ENCODE results near the gene VPS37C. TPM values are rescaled to one million over a fixed set of nuclear protein-coding genes. Genes with fewer than 3 reads are reported as not detected.

VPS37C gene
- total RNA-seq, 1 donor, result 15.5 TPM

DNA sequence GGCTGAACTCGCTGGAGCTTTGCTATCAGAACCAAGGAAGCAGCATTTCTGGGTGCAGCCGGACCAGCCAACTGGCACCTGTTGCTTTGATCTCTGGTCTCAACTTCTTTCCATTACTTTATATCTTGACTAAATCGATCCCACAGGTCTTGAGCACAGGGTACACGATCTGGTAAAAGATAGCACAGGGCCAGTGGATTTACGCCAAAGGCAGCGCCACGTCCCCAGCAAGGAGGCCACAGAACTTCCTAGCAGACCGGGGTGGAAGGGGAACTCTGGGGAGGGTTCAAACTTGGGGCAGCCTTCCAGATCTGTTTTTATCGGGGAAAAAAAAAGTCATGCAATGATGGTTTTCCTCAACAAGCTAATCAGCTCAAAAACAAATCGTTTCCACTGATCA is 14.0 kb downstream of the VPS37C start:
- H3K4me3 ChIP-seq (ENCODE audit: low read depth, low read length), result no peak overlapping the region
- TF ChIP-seq, protein P1, sequence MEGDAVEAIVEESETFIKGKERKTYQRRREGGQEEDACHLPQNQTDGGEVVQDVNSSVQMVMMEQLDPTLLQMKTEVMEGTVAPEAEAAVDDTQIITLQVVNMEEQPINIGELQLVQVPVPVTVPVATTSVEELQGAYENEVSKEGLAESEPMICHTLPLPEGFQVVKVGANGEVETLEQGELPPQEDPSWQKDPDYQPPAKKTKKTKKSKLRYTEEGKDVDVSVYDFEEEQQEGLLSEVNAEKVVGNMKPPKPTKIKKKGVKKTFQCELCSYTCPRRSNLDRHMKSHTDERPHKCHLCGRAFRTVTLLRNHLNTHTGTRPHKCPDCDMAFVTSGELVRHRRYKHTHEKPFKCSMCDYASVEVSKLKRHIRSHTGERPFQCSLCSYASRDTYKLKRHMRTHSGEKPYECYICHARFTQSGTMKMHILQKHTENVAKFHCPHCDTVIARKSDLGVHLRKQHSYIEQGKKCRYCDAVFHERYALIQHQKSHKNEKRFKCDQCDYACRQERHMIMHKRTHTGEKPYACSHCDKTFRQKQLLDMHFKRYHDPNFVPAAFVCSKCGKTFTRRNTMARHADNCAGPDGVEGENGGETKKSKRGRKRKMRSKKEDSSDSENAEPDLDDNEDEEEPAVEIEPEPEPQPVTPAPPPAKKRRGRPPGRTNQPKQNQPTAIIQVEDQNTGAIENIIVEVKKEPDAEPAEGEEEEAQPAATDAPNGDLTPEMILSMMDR (IDR thresholded peaks at IDR 0.05; ENCODE audit: insufficient read depth, low read depth, low read length), result no peak
- no peak for DNase-seq (ENCODE audit: low read depth)

DNA sequence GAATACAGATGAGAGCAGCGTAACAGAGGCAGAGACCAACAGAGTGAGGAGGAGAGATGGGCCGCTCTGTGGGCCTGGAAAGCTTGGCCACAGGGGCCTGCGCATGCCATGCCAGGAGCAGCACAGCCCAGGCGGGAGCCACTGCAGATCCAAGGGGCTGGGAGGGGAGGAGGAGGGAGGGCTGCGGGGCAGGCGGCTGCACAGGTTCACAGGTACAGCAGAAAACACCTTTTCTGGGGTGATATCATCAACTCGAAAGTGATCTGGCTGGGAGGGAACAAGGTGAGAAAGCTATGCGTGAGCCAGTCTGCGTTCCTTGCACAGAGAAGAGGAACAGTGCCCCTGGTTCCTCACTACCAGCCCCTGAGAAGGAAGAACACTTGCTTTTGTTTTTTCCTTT is 14.8 kb downstream of the VPS37C start:
- TF ChIP-seq, protein P1 (IDR thresholded peaks at IDR 0.05; ENCODE audit: insufficient read depth, low read depth, low read length), result no peak
- no peak overlapping the region for H3K4me3 ChIP-seq (ENCODE audit: low read depth, low read length)
- no peak for DNase-seq (ENCODE audit: low read depth)

DNA sequence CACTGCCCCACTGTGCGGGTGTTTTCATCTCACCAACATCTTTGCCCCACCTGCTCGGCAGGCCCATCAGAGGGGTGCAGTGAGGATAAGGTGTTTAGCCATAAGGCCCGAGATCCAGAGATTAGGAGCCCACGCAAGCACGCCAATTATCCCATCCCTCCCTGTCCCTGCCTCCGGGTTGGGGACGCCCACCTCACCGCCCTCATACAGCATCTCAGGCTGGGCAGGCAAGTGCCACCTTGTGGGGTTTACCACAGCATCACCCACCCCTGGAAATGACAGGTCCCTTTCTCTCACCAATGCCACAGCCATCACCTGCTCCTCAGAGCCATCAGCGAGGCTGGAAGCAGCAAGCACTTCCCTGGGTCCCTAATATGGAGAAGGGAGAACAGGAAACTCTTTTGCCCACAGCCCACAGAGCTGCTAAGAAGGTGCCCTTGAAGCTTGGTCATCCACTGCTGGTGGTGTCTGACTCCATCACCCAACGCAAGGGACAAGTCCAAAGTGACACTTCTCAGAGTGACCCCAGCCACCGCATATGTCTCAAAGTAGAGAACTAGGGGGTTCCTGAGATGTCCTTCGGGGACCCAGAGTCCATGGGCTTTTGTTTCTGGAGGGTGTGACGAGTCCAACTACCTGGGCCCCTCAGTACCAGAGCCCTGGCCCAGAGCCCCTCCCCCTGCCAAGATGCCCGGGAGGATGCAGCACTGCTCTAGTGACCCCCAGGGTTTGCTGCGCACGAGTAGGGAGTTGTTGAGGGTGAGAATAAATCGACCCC is 15.8 kb downstream of the VPS37C start:
- H3K4me3 ChIP-seq (ENCODE audit: low read depth, low read length), result no peak overlapping the region
- TF ChIP-seq, protein P1 (IDR thresholded peaks at IDR 0.05; ENCODE audit: insufficient read depth, low read depth, low read length), result no peak
- DNase-seq (ENCODE audit: low read depth), result no peak

DNA sequence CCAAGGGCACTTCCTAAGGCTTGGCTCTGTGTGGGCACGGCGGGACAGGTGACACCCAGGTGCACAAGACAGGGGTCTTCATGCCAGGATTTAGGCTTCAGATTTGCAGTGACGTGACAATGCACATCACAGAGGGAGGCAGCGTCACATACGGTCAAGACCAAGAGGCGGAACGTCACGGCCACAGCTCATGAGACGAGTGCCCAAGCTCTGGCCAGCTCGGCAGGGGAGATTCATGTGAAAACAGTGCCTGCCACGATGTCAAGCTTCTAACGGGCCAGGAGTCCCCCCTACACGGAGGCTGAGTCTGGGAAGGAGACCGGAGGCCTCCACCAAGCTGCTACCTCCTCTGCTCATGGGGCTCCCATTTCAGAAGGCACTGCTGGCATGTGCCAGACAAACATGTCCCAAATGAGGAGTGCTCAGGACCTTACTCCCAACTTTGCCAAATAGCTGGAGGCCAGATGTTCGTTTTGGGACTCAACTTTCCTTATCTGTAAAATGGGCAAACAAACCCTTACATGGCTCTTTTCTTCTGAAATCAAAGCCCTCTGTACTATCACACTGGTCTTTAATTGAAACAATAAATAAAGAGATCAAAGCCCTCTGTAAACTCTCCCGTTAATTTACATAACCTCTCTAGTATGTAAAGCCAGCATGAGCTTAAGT is 16.6 kb downstream of the VPS37C start:
- TF ChIP-seq, protein P1 (IDR thresholded peaks at IDR 0.05; ENCODE audit: insufficient read depth, low read depth, low read length), result no peak

DNA sequence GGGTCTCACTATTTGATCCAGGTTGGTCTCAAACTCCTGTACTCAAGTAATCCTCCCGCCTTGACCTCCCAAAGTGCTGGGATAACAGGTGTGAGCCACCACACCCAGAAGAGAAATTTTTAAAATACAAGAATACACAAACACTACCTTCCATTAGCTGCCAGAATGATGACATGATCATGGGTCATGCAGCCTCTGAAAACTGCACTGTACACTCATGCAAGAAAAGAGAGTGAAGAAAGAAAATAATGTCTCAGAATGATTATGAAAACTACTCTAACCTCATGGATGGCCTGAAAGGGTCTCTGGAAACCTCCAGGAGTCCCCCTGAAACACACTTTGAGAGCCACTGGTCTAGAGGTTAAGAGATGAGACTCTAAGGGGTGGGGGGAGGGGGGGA is 18.8 kb downstream of the VPS37C start:
- TF ChIP-seq, protein P1 (IDR thresholded peaks at IDR 0.05; ENCODE audit: insufficient read depth, low read depth, low read length), result no peak
- H3K4me3 ChIP-seq (ENCODE audit: low read depth, low read length), result no peak overlapping the region
- no peak for DNase-seq (ENCODE audit: low read depth)

More for the DNA sequence above, 16.6 kb downstream of the VPS37C start:
- DNase-seq (ENCODE audit: low read depth), result no peak
- H3K4me3 ChIP-seq (ENCODE audit: low read depth, low read length), result no peak overlapping the region

DNA sequence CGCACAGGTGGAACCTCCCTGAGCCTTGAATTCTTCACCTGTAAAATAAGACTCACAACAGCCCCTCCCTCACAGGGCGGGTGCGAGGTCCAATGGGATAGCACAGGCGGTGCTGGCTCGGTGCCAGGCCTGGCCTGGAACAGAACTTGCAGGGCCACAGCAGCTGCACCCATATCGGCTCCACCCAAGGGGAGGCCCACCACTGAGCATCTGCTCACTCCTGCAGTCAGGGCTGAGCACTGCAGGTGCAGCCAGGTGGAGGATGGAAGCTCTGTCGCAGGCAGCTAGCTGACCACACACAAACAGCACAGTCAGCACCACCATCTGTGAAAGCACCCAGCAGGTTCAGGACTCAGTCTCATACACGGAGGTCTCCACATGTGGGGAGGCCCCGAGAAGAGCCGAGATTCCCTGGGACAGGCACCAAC is 19.6 kb downstream of the VPS37C start:
- no peak for DNase-seq (ENCODE audit: low read depth)
- TF ChIP-seq, protein P1 (IDR thresholded peaks at IDR 0.05; ENCODE audit: insufficient read depth, low read depth, low read length), result no peak
- no peak overlapping the region for H3K4me3 ChIP-seq (ENCODE audit: low read depth, low read length)
